HL-60/S4 treated with phorbol 12-myristate 13-acetate at 8.2 ng/mL for 4 days and 3 days (cell line): ENCODE data around the gene INTS3.

ENCODE experiments used
- in situ Hi-C: fragments of 300-500 bp; cut with MboI; formaldehyde crosslinking; loops from 2 replicates; pipeline ENCODE4 v1.15.0; 2022; ENCODE audit warnings: low sequenced_read_pairs

Gene INTS3

GRCh38 chr1:153795330-153795837 is 67.5 kb downstream of the INTS3 start:
- in situ Hi-C loops: no loop called here

DNA sequence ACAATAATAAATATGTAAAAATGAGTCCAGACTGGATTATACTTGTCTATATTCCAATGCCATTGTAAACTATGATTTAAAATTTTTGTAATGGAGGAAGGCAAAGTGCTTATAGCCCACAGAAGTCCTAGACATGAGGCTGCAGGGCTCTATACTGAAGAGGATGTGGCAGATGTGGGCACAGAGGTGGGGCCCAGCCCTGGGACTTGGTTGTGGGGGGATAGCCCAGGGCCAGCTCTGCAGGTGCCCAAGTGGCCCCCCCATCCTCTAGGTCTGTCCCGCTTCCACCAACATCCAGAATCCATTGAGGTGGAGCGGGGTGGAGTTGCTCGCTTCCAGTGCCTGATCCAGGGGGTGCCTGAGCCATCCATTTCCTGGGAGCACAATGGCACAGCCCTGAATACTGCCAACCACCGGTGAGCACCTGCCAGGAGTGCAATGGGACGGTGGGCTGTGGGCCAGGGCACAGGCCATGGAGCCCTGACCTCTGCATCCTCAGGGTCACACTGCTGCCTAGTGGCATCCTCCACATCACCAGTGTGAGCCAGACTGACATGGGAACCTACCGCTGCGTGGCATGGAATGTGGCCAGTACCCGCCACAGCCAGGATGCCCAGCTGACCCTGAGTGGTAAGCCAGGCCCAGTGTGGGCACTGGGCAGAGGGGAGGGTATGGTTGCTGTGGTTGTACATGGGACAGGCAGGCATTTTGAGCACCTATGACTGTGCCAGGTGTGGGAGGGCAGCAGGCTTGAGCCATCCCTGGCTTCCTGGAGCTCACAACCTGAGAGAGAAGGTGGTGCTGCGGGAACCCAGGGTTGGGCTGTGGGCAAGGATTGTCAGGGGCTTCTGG is 68.3 kb downstream of the INTS3 start:
- in situ Hi-C loops: no loop called here

GRCh38 chr1:153796786-153797659 is 69.2 kb downstream of the INTS3 start:
- in situ Hi-C loops: no loop called here

DNA sequence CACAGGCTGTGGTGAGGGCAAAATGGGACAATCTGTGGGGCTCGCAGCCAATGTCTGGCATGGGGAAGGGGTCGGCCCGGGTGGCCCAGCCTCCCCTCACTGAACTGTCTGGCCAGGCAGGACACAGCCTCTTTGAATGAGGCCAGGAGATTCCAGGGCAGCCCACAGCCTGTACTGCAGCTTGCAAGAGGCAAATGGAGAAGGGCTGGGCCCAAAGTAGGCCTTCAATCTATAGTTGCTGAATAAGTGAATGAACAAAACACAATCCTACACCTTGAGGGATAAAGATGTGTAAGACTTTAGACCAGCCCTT is 70.6 kb downstream of the INTS3 start:
- in situ Hi-C loops: no loop called here

- in situ Hi-C loops: no loop called here
Observed at GRCh38 chr1:153799016-153799415, 71.2 kb downstream of the INTS3 start.

GRCh38 chr1:153799566-153800465 is 72.0 kb downstream of the INTS3 start:
- in situ Hi-C loops: loop anchor here (25.0 kb wide), 1 partner anchor 187 kb away; the partner anchor contains the start of genes JTB, RAB13 and RPS27

- in situ Hi-C loops: loop anchor here (25.0 kb wide), 1 partner anchor 187 kb away; the partner anchor contains the start of genes JTB, RAB13 and RPS27
Observed at GRCh38 chr1:153800516-153800915, 72.7 kb downstream of the INTS3 start.

DNA sequence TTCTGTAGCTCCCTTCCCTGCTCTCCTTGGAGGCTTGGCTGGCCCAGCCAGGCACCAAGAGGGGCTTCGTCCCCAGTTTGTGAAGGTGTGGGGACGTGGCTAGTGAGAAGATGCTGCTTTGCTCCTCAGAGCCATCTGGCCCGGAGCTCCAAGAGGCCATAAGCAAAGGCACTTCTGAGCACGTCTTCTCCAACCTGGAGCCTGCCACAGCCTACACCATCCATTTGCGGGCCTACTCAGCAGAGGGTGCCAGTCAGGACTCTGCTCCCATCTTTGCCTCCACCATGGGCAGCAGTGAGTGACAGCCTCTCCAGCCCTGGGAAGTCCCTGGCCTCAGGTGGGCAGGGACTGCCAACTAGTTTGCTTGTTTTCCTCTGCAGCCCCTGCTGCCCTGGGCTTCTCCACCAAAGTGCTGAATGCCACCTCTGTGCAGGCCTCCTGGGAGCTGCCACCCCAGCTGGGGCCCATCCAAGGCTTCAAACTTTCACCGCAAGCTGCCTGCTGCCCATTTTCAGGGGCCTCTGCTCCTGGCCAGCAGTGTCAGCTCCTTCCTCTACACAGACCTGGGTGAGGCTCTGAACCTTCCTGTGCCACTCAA is 73.3 kb downstream of the INTS3 start:
- in situ Hi-C loops: loop anchor here (25.0 kb wide), 1 partner anchor 186 kb away; the partner anchor contains the start of genes JTB, RAB13 and RPS27

GRCh38 chr1:153801786-153802697 is 74.2 kb downstream of the INTS3 start:
- in situ Hi-C loops: loop anchor here (25.0 kb wide), 1 partner anchor 185 kb away; the partner anchor contains the start of genes JTB, RAB13 and RPS27

DNA sequence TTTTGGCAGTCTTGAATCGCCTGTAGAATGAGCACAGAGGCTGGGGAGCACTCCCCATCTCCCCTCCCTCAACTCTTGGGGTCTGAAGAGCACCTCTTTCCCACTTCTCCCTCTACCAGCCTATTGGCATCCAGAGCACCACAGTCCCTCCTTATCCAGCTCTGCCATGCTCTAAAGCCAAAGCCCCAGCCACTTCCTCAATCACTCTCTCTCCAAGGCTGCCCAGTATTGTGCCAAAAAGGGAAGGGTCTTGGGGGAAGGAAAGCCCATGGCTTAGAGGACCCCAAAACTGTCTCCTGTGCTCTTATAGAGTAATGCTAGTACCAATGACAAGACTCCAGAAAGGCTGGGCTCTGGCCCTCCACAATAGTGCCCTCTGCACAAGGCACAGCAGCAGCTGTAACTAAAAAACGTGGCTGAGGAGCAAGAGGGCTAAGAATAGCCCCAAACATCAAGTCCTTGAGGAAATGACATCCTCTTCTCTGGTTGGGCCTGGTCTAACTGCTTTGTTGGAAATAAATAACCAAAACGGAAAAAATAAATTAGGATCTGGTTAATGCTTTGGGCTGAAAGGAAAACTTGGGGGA is 75.7 kb downstream of the INTS3 start:
- in situ Hi-C loops: loop anchor here (25.0 kb wide), 1 partner anchor 184 kb away; the partner anchor contains the start of genes JTB, RAB13 and RPS27

- in situ Hi-C loops: loop anchor here (25.0 kb wide), 1 partner anchor 183 kb away; the partner anchor contains the start of genes JTB, RAB13 and RPS27
Observed at GRCh38 chr1:153804112-153804511, 76.3 kb downstream of the INTS3 start.

DNA sequence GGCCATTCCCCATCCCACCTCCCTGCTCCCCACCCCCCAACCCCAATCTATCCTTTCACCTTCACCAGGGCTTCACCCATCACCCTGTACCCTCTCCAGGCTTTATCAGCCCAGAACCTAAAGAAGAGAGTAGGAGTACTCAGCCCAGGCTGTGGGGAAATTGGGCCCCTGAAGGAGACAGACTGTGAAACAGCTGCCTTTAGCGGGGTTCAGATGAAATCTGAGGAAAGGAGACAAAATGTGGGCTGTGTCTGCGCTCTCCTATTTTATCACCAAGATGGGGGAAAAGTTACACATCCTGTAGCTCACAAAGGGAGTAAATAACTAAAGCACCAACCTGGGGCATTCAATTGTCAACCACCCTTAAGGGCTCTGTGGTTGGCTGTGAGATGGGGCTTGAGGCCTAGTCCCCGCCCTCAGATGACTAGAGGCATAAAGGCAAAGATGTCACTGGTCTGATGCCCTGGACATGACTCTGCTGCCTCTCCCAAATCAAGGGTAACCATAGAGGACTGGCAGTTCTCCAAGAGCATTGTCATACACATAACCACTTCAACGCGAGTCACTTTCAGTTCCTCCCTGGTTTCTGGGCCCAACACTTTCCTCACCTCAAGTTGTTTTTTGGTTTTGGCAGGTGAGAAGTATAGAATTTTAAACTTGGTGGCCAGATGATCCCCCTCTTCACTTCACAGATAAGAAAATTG is 77.3 kb downstream of the INTS3 start:
- in situ Hi-C loops: loop anchor here (25.0 kb wide), 1 partner anchor 182 kb away; the partner anchor contains the start of genes JTB, RAB13 and RPS27

GRCh38 chr1:153805886-153806719 is 78.3 kb downstream of the INTS3 start:
- in situ Hi-C loops: loop anchor here (25.0 kb wide), 1 partner anchor 181 kb away; the partner anchor contains the start of genes JTB, RAB13 and RPS27

- in situ Hi-C loops: loop anchor here (25.0 kb wide), 1 partner anchor 171 kb away; the partner anchor contains the start of genes JTB, RAB13 and RPS27
Observed at GRCh38 chr1:153816283-153816889, 88.5 kb downstream of the INTS3 start.

DNA sequence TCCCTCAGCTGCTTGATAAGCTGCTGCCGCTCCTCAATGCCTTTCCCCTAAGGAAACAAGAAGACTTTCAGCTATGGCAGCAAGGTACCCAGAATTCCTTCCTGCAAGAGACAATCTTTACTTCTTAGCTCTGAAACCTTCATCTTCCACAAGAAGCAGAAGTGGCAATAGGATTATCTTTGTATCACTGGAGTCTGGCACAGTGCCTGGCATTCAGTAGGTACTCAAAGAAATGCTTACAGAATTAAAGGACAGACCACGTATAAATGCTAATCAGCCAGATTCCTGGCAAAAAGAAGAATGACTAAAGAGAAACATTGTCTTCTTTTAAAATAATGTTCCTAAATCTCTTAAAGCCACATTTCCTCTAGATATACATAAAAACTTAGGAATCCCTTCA is 91.0 kb downstream of the INTS3 start:
- in situ Hi-C loops: loop anchor here (25.0 kb wide), 1 partner anchor 168 kb away; the partner anchor contains the start of genes JTB, RAB13 and RPS27
